NOMO-1 (cell line): Measurements from ENCODE around the gene MBD6.
A peak's percentile ranks its signal among the peaks of the same experiment; 100 is the strongest.

Experiments used
- DNase-seq, 2 experiments: peaks; one replicate each; lab custom pipeline; 2025; ENCODE audit not compliant: unreplicated experiment in 2 of 2; lab: John Stamatoyannopoulos, UW

The MBD6 gene, protein sequence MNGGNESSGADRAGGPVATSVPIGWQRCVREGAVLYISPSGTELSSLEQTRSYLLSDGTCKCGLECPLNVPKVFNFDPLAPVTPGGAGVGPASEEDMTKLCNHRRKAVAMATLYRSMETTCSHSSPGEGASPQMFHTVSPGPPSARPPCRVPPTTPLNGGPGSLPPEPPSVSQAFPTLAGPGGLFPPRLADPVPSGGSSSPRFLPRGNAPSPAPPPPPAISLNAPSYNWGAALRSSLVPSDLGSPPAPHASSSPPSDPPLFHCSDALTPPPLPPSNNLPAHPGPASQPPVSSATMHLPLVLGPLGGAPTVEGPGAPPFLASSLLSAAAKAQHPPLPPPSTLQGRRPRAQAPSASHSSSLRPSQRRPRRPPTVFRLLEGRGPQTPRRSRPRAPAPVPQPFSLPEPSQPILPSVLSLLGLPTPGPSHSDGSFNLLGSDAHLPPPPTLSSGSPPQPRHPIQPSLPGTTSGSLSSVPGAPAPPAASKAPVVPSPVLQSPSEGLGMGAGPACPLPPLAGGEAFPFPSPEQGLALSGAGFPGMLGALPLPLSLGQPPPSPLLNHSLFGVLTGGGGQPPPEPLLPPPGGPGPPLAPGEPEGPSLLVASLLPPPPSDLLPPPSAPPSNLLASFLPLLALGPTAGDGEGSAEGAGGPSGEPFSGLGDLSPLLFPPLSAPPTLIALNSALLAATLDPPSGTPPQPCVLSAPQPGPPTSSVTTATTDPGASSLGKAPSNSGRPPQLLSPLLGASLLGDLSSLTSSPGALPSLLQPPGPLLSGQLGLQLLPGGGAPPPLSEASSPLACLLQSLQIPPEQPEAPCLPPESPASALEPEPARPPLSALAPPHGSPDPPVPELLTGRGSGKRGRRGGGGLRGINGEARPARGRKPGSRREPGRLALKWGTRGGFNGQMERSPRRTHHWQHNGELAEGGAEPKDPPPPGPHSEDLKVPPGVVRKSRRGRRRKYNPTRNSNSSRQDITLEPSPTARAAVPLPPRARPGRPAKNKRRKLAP

DNA sequence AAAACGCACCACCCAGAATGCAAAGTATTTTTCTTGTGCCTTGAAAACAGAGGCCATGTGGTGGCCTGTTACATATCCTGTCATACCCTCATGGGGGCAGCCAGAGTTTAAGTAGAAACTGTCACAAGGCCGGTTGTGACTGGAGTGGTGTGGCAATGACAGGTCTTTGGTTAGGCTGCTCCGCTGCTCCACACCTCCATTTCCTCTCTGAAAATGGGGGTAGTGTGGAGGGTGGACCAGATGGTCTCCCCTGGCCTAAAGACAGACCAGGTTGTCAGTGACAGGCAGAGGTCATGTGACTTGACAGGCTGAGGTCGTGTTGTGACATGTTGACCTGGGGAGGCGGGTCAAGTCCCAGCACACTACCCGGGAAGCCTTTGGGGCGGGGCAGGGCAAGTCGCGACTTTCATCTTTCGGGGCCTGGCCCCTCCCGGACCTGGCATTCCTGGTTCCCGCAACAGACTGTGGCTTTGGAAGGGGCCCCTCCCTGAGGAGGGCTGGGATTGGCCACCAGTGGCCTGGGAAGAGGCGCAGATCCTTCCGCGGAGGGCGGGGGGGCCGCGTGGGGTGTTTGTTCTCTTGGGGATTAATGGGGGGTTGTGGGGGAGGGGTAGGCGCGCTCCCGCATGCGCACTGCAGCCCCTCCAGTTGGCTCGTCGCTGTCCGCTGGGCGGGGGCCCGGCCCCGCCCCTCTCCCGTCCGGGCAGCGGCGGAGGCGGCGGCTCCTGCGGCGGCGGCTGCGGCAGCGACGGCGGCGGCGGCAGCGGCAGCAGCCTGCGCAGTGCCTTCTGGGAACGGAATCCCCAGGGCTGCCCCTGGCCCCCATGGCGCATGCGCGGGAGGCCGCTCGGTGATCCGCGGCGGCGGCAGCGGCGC is at the start of gene MBD6:
Gene MBD6 (plus strand): TSS at position 814 of the 876 bp plus-strand sequence. CDS start 1,480 bp downstream, outside the sequence.
- peak; percentile 90 to 92 for DNase-seq

DNA sequence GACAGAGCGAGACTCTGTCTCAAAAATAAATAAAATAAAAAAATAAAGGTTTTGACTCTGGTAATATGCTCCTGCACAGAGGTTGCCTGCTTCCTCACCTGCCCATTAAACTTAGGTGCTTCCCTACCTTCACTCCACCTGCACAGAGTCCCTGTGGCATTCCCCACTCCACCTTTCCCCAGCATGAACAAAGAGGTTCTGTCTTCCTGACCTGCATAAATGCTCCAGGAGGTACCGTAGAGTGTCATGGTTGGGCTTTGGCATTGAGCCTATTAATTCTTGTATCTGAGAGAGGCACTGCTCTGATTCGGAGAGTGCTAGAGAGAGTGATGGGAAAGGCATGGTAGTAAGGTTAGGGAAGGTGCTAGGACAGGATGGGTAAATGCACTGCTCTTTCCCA is 49.2 kb upstream of the MBD6 start:
- DNase-seq: no peak

DNA sequence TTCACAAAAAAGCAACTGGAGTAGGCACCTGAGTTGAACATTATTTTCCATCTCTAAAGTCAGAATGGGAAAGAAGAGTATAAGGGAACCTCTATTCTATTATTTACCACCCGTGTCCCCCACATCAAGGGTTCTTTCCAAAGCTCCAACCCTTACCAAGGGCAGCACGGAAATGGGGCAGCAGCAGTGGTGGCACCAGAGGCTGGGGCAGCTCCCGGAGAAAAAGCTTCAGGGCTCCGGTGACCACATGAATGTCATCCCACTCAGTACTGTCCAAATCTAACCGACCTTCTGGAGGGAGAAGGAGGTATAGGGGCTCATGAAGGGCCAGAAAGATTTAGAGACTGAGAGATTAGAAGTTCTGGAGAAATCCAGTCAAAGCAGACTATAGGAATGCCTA is 48.7 kb upstream of the MBD6 start:
- no peak for DNase-seq

DNA sequence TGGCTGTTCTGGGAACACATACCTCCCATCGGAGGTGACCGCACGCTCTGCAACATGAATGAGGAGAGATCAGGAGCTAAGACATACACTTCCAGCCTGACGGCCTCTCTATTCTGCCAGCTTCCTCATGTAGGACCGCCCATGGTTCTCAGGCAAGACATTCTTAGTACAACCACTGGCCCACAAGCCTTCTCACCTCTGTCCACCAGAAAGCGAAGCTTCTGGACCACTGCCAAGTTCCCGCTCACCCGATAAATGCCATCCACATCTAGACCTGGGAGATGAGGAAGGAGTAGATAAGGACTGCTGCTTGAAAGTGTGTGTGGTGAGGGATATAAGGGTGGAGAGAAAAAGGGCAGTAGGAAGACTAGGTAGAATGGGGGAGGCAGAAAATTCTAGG is 48.2 kb upstream of the MBD6 start:
- DNase-seq: no peak

DNA sequence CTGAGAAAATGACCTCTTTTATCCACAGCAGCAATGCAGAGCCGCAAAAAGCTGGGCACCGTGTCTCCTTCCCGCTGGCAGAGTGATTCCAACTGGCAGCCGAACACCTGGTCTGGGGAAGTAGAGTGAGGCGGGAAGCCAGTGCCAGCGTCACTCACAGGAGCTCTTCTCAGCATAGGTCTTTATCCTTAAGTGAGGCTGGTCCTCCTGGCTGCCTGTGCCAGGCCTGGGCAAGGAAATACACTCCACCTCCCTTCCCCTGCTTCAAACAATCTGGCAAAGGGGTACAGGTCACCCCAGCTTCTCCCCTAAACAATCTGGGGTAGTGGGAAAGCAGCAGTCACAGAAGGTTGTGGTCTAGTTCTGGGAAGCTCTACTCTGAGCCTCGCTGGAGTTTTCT is 47.8 kb upstream of the MBD6 start:
- DNase-seq: no peak

DNA sequence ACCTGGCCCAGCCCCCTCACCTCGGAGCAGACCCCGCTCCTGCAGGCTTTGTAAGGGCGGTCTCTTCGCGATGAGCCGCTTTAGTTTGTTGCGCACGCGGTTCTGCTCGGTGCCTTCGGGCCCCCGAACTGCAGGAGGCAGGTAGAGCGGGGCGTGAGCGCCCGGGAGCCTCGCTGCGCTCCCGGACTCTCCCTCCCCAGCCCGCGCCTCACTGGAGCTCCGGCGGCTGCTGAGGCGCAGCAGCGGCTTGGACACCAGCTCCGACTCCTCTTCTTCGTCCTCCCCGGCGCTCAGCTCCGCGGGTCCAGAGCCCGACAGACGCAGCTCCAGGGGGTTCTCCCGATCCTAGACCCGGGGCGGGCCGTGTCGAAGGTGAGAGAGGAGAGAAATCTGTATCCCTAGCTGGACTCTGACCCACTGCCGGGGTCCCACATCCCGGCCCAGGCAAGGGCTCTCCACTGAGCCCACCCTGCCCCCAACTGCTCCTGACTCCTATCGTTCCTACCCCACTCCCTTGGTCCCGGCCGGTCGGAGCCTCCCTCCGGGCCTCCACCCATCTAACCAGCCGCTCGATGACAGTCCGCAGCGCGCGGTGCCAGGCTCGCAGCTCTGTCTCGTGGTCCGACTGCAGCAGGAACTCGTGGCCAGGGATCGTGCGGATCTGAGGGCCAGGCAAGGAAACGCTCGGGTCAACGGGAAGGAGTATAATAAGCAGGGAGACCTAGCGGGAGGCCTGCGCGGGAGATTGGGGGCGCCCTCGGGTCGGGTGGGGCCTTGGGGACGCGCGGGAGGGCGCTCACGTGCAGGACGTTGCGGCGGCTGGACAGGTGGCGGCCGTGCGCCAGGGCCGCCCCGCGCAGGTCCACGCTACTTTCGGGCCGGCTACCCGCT is 47.1 kb upstream of the MBD6 start:
- no peak for DNase-seq

DNA sequence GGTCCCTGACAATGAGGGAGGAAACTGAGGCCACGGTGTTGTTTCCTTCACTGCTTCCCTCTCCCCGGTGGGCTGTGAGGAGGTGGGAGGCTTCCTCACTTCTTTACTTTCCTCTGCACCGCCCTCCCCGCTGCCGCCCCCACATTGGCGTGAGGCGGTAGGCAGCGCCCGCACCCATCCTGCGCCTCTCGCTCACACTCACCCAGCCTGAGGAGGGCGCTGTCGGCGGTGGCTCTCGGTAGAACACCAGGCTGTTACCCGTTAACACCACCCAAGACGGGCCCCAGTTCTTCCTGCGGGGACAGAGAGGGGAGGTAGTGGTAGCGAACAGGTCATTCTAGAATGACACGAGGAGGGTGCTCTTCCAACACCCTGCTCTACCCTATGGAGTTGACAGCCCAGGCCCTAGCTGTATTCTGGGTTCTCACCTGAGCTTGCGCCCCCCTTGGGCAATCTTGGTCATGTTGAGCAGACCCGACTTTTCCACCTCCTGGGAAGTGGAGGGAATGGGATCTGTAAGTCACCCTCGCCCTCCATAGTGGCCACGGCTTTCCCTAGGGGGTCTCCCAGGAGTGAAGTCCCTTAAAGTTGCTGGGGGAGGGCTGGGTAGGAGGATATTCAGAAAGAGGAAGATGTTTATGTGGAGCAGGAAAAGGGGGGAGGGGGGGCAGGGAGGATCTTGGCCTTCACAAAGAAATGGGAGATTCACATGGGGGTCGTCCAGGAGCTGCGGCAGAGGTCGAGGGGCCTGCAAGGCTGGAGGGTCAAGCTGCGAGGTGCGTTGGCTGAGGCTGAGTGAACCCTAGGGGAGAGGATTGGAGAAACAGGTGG is 46.2 kb upstream of the MBD6 start:
- peak in 1 of 2 experiments; percentile 27 for DNase-seq

DNA sequence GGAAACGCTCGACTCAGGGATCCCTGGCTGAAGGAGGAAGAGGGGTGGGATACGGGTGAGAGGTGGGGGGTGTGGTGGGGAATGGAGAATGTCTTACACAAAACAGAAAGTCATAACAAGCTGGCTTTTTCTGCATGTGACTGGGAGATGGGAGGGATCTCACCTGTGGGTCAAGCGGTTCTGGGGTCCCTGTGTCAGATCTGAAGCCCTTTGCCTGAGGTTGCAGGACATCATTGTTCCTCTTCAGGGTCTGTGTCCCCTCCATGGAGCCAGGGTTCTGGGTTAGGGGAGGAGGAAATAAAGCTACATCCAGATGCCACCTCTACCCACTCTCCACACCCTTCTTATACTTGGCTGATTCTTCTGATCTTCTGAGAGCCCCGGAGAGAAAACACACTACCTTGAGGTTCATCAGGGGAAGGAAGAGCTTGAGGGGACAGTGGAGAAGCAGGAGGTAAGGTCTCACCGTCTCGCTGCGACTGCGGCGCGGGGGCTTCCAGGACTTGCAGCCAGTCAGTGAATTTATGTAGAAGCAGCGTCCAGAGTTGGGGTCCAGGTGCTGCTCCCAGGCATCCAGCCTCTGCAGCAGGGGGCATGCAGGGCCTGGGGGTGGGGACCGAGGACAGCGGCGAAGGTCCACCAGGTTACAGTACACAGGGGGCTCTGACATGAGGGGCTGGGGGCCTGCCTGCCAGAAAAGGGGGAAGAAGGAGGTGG is 45.5 kb upstream of the MBD6 start:
- DNase-seq: no peak

DNA sequence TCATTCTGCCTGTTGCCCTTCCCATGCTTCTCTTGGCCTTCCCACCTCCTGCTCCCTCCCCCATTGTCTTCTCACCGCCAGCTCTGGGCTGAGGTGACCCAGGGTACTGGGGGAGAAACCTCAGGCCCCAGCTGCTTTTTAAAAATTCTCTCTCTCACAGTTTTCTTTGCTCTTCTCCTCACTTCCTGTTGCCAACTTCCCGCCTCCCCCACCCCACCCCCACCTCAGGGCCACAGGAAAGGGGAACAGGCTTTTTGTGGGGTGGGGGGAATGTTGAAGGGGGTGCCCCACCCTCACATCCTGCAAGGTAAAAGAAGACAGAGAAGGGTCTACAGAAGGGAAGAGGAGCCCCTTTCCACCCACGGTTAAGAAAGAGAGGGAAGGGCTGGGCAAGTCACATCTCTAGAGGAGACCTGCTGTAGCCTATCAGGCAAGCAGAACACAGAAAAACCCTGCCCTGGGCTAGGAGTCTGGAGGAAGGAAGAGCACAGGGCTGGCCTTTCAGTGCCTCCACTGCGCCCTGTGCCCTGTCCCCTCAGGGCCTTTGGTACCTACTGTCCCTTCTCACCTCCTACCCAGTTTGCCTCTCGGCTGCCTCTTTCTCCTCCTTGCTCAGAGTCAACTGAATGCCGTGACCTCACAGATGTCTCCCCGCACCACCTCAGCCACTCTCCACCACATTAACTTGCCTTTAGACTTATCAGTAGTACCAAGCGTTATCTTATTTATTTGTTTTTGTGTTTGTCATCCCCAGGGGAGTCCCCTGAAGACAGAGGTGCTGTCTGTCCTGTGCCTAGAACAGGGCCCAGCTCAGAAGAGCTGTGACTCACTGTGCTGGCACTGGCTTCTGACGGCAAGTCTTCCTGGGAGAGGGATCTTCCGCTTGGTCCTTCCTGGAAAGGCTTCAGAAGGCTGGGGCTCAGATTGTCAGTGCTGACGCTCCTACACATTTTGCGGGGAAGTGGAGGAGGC is 44.6 kb upstream of the MBD6 start:
- peak; percentile 65 to 72 for DNase-seq

DNA sequence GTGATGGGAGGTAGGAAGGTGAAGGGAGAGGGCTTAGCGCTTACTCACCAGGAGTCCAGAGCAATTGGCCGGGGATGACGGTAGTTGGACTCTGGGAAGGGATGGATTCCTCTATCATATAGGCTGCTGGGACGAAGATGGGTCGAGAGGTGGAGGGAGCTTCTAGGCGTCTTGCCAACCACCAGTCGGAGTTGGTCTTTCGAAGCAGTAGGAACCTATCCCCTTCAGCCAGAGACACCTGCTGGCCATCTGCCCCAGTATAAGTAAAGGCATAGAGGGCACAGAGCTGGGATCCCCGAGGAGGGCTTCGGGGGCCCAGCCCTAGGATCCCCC is 43.6 kb upstream of the MBD6 start:
- DNase-seq: no peak

DNA sequence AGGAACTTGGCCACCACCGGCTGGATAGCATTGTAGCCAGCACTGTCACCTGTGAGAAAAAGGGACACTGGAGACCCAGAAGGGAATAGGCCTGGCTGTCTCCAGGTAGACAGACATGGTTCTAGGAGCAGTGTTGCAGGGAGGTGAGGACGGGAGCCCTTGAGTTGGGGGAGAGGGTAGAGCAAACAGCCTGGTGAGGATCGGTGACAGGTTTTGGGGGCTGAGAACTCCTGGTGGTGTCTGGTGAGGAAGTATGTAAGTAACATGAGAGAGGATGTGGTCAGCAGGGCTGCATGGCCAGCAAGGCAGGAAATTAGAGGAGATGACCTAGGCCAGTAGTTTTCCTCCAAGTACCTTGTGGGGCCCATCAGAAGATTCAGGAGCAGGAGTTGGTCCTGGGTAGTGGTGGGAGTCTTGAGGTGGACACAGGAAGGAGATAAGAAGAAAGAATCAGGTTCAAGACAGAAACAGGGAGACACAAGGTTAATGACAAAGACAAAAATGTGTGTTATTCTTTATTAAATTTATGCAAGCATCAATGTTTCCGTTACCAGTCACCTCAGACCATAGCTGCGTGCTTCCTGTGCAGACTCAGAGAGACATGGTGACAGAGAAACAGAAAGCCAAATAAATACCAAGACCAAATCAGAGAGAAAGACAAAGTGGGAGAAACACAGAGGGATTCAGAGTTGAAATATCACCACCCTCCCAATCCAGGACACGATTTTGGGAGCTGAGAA is 43.1 kb upstream of the MBD6 start, which contains the start of gene ARHGAP9:
Gene ARHGAP9 (minus strand): TSS at position 491 of the 740 bp plus-strand sequence. CDS start 460 bp downstream, at position 31.
- no peak for DNase-seq

DNA sequence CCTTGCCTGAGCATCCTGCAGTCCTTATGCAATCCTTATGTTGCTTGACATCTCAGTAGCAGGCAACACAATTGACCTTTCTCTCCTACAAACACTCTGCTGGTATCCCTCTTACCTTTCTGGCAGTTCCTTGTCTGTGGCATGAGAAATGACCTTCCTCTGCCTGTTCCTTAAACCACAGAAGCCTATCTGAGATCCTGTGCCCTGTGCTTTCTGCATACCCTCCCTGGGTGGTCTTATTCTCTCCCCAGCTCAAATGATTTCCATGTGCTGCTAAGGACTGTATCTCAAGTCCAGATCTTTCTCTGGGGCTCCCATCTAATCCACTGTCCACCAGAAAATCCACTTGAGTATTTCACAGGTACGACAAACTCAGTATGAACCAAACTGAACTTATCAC is 41.0 kb upstream of the MBD6 start:
- DNase-seq: no peak

DNA sequence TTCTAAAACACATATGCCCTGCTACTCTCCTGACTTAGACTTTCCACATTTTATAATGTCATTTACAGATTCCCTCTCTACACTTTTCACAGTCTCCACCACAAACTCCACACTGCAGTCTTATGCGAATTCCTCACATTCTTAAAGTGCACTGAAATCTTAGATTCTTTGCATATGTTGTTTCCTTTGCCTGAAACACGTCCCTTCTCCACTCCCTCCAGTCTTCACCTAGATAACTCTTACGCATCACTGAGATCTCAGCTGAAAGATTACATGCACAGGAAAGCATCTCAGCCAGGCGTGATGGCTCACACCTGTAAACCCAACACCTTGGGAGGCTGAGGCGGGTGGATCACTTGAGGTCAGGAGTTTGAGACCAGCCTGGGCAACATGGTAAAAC is 39.2 kb upstream of the MBD6 start:
- no peak for DNase-seq

DNA sequence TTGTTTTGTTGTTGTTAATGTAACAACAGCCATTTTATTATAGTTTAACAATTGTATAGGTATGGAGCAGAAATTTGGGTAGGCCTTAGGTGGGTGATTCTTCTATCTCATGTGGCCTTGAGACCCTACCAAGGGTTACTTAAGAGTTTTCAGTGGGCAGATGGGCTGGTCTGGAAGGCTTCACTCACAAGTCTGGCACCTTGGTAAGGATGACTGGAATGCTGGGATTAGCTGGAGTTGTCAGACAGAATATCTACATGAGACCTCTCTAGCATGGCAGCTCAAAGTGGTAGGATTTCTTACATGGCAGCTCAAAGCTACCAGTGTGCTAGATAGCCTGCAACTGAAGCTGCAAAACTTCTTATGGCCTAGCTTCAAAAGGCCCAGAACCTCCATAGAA is 36.9 kb upstream of the MBD6 start:
- no peak for DNase-seq

DNA sequence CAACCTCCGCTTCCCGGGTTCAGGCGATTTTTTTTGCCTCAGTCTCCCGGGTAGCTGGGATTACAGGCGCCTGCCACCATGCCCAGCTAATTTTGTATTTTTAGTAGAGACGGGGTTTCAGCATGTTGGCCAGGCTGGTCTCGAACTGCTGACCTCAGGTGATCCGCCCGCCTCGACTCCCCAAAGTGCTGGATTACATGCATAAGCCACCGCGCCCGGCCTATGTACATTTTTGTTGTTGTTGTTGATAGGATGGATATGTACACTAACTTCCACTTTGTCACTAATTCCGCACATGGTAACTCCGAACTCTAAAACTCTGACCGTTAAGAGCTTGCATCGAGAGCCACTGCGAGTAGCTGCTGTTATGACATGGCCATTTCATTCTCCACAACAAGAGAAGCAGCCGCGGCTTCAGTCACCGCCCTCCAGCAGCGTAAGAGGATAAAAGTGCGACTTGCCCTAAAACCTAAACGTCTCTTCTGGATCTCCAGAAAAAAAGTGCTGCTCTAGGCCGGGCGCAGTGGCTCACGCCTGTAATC is 35.5 kb upstream of the MBD6 start:
- no peak for DNase-seq
